ENCODE results near the gene PTPRN2. TPM values are rescaled to one million over a fixed set of nuclear protein-coding genes. Genes with fewer than 3 reads are reported as not detected.
A peak's percentile ranks its signal among the peaks of the same experiment; 100 is the strongest.

Gene PTPRN2
- total and polyA plus RNA-seq, 2 of the 8 experiments (the other 6 are each of a cell fraction or from before 2014, with no cell fraction given), result 2.6 to 4.5 TPM

DNA sequence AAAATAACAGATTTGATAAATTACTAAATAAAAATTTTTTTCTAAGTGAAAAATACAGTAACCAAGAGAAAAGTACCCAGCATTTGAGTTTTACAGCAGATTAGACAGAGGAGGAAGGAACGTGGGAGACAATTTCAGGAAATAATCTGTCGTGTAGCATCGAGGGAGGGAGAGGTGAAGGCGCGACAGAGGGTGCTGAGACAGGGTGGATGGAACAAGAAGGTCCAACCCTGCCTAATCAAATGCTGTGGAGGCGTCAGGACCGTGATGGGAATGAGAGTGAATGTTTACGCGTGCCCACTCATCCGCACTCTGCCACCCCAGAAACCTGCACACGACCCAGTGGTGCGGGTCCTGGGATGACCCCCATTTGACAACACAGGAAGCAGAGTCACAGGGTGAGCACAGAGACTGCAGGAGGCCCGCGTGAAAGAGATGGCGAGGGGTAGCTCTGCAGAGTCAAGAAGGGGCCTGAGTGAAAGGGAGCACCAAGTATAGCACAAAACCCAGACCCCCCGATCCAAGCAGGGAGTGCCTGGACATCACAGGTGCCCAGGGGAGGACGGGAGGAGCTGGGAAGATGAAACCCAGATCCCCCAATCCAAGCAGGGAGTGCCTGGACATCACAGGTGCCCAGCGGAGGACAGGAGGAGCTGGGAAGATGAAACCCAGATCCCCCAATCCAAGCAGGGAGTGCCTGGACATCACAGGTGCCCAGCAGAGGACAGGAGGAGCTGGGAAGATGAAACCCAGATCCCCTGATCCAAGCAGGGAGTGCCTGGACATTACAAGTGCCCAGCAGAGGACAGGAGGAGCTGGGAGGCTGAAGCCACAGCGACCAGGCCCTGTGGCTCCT is 691.9 kb downstream of the PTPRN2 start:
- FAIRE-seq (no peak), DNase-seq (ENCODE audit: low read depth in 1 of 2, low spot score in 2 of 2) (no peak)
- H2BK120ac ChIP-seq (replicated peaks; ENCODE audit: low read depth, low read length), result no peak overlapping the region
- H2AFZ ChIP-seq (ENCODE audit: low read length), result no peak overlapping the region
- no peaks in the 10 kb centered on the region for H3K9me3 ChIP-seq (ENCODE audit: insufficient read depth in 2 of 2, low read depth in 1 of 2, low read length in 1 of 2)
- no peak overlapping the region for H3K27ac ChIP-seq (ENCODE audit: low read depth, low read length)
- H2BK12ac ChIP-seq (ENCODE audit: low read depth, low read length), result peak overlapping the region; percentile 50; the same call in 1 of the 2 replicates
- WGBS, 2 experiments (ENCODE audit: extremely low coverage in 1 of 2, insufficient coverage in 1 of 2, insufficient read length in 1 of 2, insufficient replicate concordance in 2 of 2, low coverage in 1 of 2, low lambda C conversion rate in 2 of 2, missing lambda C conversion rate in 1 of 2), result 82% methylated on average over 19 of the region's 19 CpGs; no CpG with 5 or more reads in 1 of the 2 experiments
- H4K5ac ChIP-seq (ENCODE audit: insufficient read length, low read depth, low read length), result no peak overlapping the region
- H3K4ac ChIP-seq (replicated peaks; ENCODE audit: insufficient read length, low read depth, low read length), result no peak overlapping the region
- no peaks in the 10 kb centered on the region for H3K23me2 ChIP-seq (ENCODE audit: low read depth, low read length)
- H3K4me1 ChIP-seq (replicated peaks in 1 of 4; ENCODE audit: control insufficient read depth in 3 of 4, insufficient read depth in 4 of 4, low read length in 3 of 4), result peaks cover 0 to 4% (median 1%) of the 10 kb centered on the region in 4 experiments; a peak in 2 of 7 replicates
- no peak overlapping the region for H4K8ac ChIP-seq (ENCODE audit: extremely low read depth, insufficient read depth, low read length)
- no peaks in the 10 kb centered on the region for H3K27me3 ChIP-seq (replicated peaks in 1 of 4; ENCODE audit: control insufficient read depth in 3 of 4, extremely low read depth in 1 of 4, insufficient read depth in 3 of 4, low read length in 3 of 4)
- H3K4me2 ChIP-seq (ENCODE audit: insufficient read depth in 1 of 2, low read depth in 2 of 2, low read length in 2 of 2), result no peak overlapping the region
- H3K14ac ChIP-seq (ENCODE audit: insufficient read length), result no peak overlapping the region
- H4K91ac ChIP-seq (replicated peaks; ENCODE audit: insufficient read length, low read length), result no peak overlapping the region
- H2BK20ac ChIP-seq (ENCODE audit: low read length), result no peak overlapping the region
- H3K56ac ChIP-seq (replicated peaks; ENCODE audit: insufficient read length, low read depth, low read length), result no peak overlapping the region
- H2BK5ac ChIP-seq (ENCODE audit: low read depth, low read length), result no peak overlapping the region; the same call in 1 of the 2 replicates
- no peaks in the 10 kb centered on the region for H4K20me1 ChIP-seq (replicated peaks in 1 of 2; ENCODE audit: control insufficient read depth in 1 of 2, insufficient read depth in 2 of 2, low read length in 2 of 2)
- H3K36me3 ChIP-seq (ENCODE audit: control insufficient read depth in 2 of 4, insufficient read depth in 4 of 4, low read length in 3 of 4), result no peaks in the 10 kb centered on the region
- H3K4me3 ChIP-seq (ENCODE audit: extremely low read depth in 1 of 4, insufficient read depth in 2 of 4, low read depth in 3 of 4, low read length in 4 of 4), result no peak overlapping the region
- H3K79me2 ChIP-seq (ENCODE audit: control insufficient read depth in 1 of 2, insufficient read depth in 2 of 2, low read length in 2 of 2), result no peaks in the 10 kb centered on the region
- no peak overlapping the region for H3K18ac ChIP-seq (ENCODE audit: extremely low read depth, low read length)
- CTCF ChIA-PET (ENCODE audit: partially characterized antibody), result interaction anchor here (0.7 to 3.1 kb wide), 4 partner anchors 10 to 734 kb away, joined by 3 to 9 read pairs (median 6); no protein-coding TSS in a partner anchor
- POLR2A ChIA-PET (ENCODE audit: partially characterized antibody), result no interaction called here
- no peak overlapping the region for H2AK5ac ChIP-seq (ENCODE audit: low read depth, low read length)
- H3K79me1 ChIP-seq (ENCODE audit: low read depth, low read length), result no peaks in the 10 kb centered on the region
- H3K9ac ChIP-seq (replicated peaks in 1 of 4; ENCODE audit: extremely low read depth in 1 of 4, low read depth in 3 of 4, low read length in 3 of 4), result no peak overlapping the region
- TF ChIP-seq TAF1 (IDR thresholded peaks at IDR 0.05; ENCODE audit: low read depth, low read length), result no peak
- no peak for TF ChIP-seq TCF12 (IDR thresholded peaks at IDR 0.05; ENCODE audit: low read depth, low read length)
- no peak for TF ChIP-seq EGR1 (IDR thresholded peaks at IDR 0.05; ENCODE audit: borderline replicate concordance, low read depth, low read length)
- no peak for TF ChIP-seq CBX5 (IDR thresholded peaks at IDR 0.05; ENCODE audit: low read depth, low read length)
- TF ChIP-seq KDM5A (IDR thresholded peaks at IDR 0.05; ENCODE audit: low read length), result no peak
- no peak for TF ChIP-seq HDAC6 (IDR thresholded peaks at IDR 0.05; ENCODE audit: low read depth, low read length)
- 0 out of 2 replicates have a peak overlapping the region, but pooled peaks have one; percentile 29 for H2BK15ac ChIP-seq (ENCODE audit: low read length)
- H3K23ac ChIP-seq (ENCODE audit: insufficient read length), result no peak overlapping the region

All from H1 (cell line).